Activated CD4-positive, CD25-positive, alpha-beta regulatory T cell treated with anti-CD3 and anti-CD28 coated beads, Interleukin-2, amount 50 U/mL, for 72 hours (primary cell): ENCODE data around the gene KIAA0408.
A peak's percentile ranks its signal among the peaks of the same experiment; 100 is the strongest.
"Not testable (repeated sequence)": the region's sequence is repeated elsewhere in the genome, so short reads cannot be mapped to it uniquely, and the experiment has no call there.

Experiments used
- DNase-seq: peaks from one replicate; pipeline ENCODE4 v3.0.0; 2021

KIAA0408 gene

DNA sequence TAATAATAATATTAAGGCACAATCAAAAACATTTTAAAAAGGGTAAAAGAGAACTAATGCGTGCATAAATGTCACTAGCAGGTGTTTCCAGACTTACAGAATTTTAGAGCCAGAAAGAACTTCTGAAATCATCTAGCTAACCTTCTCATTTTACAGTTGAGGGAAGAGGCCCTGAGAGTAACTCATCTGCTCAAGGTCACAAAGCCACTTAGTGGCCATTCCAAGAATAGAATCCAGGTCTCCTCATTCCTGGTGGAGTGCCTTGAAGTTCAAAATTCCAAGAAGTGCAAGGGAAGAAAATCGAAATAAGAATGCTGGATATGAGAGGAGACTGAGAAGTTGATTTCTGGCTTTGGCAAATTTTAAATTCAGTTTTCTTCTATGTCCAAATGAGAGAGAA lies 3.2 kb upstream of the KIAA0408 start:
- DNase-seq = no peak

DNA sequence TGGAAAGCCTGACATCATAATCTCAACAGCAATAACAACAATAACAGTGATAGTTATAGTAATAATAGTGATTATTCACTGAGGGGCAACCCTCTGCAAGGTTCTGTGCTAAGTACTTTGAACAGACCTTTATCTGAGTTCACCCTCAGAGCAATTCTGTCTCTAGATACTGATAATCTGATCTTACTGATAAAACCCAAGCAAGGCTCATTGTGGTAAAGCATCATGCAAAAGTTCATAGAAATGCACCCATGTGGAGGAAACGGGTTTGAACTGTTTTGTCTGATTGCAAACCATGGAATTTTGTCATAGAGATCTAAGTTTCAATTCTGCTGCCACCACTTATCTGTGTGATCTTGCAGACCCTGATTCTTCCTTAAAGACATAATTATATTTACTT lies 1.3 kb upstream of the KIAA0408 start:
- DNase-seq = no peak

DNA sequence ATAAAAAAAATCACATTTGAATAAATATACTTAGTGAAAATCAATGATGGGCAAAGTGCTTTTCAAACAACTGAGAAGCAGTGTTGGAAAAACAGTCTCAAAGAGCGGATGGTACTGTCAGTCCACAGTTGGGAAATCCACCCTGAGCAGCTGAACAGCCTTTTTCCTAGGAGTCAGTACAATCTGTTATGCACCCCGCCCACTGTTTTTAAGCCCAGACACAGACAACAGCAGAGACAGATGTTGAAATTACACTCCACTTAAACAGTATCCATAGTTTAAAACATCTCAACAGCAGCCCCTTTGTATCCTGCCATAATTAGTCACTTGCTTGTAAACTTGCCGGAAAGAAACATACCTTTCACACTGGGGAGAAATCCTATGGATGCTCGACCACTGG lies 372 bp downstream of the KIAA0408 start:
- no peak for DNase-seq

- DNase-seq = no peak
Measured at GRCh38 chr6:127458222-127458621, 967 bp downstream of the KIAA0408 start.

GRCh38 chr6:127457456-127458064 lies 1.6 kb downstream of the KIAA0408 start:
- no peak for DNase-seq

- no peak for DNase-seq
Measured at GRCh38 chr6:127456465-127456864, 2.7 kb downstream of the KIAA0408 start.

DNA sequence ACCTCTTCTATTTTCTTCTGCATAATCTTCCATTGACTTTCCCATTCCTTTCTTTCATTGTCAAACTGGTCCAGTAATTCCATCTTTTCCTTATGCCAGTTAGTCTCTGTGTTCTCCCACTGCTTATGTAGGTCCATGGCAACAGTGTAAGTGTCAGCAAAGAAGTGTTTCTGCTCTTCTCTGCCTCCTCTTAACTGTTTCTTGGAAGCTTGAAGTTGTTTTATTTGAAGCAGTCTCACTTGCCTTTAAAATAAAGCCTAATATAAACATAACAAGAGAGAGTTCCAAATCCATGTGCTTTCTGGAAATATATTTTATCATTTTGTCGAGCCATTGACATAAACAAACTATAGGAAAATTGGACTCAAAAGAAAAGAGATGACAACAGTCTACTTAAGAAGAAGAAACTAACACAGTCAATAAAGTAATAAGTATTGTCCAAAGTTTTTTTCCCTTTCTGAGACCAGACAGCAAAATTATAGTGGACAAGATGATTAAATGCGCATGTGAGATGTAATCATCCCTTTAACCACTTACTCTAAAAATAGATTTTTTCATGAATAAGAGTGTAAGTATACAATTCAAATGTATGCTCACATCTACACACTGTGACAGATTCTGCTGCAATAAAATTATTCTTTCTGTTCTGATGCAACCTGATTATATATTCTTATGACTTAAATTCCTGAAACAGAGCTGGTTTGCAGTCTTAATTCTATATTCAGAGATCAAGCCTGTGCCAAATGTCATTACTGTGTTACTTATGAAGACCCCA lies 5.2 kb downstream of the KIAA0408 start:
- DNase-seq = no peak

GRCh38 chr6:127452803-127453202 lies 6.4 kb downstream of the KIAA0408 start:
- DNase-seq = no peak

DNA sequence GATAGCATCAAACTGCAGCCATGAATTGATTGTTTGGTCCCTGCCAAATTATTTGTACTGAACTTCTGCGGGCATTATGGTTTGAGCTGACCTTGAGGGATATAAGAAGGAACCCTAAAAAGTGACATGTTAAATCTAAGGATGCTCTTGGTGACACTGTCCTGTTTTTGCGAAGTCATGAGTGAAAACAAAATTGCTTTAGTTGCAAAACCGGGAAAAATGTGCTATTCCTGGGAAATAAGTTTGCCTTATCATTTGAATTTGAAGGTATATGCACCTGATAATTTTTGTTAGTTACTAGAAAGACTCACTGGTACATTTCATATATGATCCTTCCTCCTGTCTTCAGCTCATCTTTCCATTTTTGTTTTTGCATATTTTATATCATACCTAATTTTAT lies 7.8 kb downstream of the KIAA0408 start:
- DNase-seq = no peak

GRCh38 chr6:127447780-127448179 lies 11.4 kb downstream of the KIAA0408 start:
- DNase-seq = no peak

- DNase-seq = no peak
Measured at GRCh38 chr6:127446356-127446755, 12.8 kb downstream of the KIAA0408 start.

DNA sequence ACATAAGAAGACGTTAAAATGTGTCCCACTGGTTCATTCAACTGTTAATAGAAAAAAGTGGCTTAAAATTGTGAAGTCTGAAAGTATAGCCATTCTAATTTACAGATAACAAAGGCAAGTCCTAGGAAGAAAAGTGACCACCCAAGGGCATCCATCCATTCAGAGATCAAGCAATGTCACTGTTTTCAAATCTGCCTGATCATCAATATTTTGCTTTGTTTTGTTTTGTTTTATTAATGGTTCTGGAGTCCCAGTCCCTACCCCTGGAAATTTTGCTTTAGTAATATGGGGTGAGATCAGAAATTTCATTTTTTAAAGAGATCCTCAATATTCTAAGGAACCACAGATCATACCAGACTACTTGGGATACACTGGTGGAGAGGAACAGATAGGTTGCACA lies 17.3 kb downstream of the KIAA0408 start:
- DNase-seq = no peak

DNA sequence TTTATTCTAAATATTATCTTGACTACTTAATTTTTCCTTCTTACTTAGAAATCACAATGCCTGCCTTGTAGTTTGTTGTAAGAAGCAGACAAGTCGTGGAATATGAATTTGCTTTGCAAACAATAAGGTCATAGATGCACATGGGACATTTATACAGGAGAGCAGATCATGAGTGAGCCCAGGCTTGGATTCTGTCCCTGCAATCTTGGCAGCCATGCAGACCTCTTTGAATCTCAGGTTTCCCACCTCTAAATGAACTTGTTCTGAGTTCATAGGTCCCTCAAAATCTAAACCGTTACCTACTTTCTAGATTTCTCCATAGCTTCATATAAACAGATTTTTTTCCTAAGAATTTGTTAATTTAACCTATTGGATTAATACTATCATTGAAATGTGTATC lies 19.5 kb downstream of the KIAA0408 start:
- DNase-seq = no peak

DNA sequence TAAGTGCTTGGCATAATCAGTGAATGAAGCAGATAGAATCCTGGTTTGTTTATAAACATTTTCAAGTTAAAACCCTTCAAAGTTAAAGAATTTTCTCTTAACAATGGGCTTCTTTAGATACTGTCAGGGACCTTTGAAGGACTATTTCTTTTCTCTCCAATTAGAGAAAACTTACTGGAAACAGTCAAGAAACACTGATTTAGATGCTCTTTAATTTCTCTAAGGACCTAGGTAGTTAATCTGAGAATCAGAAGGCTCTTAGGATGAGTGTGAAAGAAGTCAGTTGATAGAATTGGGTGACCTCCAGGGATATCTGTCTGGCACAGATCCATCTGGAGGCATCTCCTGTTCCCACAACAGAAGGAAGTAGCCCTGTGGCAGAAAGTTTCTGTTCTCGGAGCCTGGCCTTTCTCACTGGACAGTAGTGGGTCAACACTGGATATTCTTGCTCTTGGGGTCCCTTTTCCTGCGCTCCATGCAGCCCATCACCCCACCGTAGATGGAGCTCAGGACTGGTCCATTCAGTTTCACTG lies 22.5 kb downstream of the KIAA0408 start:
- DNase-seq = no peak

- no peak for DNase-seq
Measured at GRCh38 chr6:127435626-127436220, 23.5 kb downstream of the KIAA0408 start.

DNA sequence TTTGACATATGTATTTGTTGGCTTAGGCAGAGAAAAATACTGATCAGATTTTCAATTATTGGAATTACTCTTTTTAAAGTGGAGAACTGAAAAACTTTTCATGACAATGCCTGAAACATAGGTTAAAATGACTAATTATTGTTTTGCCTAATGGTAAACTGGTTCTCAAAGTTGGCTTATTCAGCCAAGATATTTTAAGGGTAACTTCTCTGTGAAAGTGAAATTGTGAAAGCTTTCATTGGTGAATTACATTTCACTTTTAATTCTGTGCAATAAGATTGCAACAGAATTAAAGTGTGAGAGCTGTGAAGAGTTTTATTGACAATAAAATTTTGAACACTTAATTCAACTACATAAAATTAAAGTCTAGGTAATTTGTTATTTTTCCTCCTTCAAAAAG lies 24.5 kb downstream of the KIAA0408 start:
- no peak for DNase-seq

GRCh38 chr6:127428562-127428961 lies 30.6 kb downstream of the KIAA0408 start:
- DNase-seq = not testable (repeated sequence)

DNA sequence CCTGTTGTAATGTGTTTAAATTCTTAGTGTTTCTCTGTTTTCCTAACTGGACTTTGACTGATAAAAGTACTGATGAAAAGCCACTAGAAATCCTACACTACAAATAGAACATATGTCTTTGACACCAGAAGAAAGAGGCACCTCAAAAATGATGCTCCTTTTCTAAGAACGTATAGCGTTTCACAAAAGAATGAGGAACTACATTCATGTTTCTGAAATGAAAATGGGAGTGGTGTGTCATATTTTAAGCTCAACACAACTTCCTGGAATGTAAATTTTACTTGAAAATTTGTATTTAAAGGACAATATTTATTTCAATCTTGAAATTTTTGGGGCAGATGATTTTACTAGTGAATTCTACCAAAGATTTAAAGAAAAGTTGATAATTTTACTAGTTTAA lies 35.3 kb downstream of the KIAA0408 start:
- DNase-seq = no peak

DNA sequence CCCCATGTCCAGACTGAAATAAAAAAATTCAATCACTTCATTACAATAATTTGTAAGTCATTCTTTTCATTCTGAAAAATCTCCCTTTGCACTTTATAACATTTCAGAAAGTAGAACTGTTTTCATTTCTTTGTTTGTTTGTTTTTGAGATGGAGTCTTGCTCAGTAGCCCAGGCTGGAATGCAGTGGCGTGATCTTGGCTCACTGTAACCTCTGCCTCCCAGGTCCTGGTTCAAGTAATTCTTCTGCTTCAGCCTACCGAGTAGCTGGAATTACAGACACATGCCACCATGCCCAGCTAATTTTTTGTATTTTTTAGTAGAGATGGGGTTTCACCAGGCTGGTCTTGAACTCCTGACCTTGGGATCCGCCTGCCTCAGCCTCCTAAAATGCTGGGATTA lies 38.0 kb downstream of the KIAA0408 start:
- DNase-seq = not testable (repeated sequence)

DNA sequence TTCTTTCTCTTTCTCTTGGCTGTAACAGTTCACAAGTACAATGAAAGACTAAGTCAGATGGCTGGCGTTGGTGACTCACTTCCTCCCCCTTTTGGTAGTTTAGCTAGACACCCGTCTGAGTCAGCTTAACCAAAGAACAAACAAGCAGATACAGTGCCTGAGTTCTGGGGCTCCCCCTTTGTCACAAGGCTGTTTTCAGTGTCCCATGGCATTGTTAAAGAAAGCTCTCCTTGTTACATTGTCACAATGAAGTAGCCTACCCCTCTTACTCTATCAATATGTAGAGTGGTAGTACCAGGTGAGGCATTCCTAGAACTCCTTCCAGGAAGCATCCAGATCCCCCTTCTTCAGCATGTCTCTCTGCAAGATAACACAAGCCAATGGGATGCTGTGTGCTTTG lies 38.6 kb downstream of the KIAA0408 start:
- DNase-seq = peak; percentile 52

DNA sequence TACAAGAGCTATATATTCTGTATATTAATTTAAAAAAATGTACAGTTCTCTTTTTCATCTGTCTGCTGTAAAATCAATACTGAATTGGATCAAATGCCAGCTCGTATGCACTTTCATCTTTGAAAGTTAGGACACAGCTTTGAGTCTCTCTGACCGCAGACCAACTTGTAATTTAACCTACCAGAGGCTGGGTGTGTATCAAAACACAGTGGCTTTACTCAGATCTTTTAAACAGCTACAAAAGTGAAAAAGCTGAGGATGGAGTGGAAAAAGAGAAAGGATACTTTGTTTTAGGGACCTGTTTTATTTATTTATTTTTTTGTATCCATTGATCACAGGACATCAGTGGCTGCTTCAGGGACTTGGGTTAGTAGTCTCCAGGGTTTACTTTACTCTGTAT lies 44.1 kb downstream of the KIAA0408 start:
- no peak for DNase-seq

DNA sequence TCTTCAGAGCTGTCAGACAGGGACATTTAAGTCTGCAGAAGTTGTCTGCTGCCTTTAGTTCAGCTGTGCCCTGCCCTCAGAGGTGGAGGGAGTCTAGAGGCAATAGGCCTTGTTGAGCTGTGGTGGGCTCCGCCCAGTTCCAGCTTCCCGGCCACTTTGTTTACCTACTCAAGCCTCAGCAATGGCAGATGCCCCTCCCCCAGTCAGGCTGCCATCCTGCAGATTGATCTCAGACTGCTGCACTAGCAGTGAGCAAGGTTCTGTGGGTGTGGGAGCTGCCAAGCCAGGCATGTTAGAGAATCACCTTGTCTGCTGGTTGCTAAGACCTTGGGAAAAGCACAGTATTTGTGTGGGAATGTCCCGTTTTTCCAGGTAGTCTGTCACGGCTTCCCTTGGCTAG lies 46.1 kb downstream of the KIAA0408 start:
- DNase-seq = not testable (repeated sequence)

DNA sequence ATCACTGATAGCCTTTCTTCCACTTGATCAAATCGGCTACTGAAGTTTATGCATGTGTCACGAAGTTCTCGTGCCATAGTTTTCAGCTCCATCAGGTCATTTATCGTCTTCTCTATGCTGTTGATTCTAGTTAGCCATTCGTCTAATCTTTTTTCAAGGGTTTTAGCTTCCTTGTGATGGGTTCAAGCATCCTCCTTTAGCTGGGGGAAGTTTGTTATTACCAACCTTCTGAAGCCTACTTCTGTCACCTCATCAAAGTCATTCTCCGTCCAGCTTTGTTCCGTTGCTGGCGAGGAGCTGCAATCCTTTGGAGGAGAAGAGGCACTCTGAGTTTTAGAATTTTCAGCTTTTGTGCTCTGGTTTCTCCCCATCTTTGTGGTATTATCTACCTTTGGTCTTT lies 47.2 kb downstream of the KIAA0408 start:
- not testable (repeated sequence) for DNase-seq
